ENCODE results near the gene TMEM200C. TPM values are rescaled to one million over a fixed set of nuclear protein-coding genes. Genes with fewer than 3 reads are reported as not detected.

Gene TMEM200C
- total RNA-seq, 2 experiments from 2014 or later: not detected

DNA sequence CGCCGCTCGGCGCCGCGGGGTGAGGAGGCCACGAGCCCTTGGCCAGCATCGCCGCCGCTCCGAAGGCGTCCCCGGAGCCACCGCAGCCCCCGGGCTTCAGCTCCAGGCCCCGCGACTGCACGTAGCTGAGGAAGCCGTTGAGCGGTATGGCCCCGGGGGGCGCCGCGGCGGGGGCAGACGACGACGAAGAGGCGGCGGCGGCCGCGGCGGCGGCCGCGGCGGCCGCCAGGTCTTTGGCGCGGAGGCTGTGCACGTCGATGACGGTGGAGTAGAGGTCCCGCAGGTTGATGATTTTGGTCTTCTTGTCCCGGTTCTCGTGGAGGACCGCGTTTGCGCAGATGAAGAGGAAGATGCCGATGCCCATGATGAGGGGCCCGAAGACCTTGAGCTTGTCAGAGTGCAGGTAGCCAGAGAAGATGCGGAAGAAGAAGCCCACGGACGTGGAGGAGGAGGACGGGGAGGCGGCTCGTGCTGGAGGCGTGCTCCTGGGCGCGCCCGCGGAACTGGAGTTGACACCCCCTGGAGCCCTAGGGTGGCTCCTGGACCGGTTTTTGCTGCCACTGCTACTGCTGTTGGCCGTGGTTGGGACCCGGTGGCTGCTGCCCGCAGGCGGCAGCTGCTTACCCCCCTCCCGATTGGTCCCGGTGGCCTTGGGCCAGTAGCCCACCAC lies 4.0 kb downstream of the TMEM200C start:
- Histone ChIP-seq H3K36me3 (ENCODE audit: insufficient read depth, low read length) (no peaks in the 10 kb centered on the region), H3K4me2 (ENCODE audit: low read length) (no peak overlapping the region), H3K4me3 (ENCODE audit: low read depth, low read length, poor library complexity, severe bottlenecking) (no peak overlapping the region), H3K9me3 (ENCODE audit: low read length) (no peaks in the 10 kb centered on the region), H3K4me1 (ENCODE audit: insufficient read depth, low read length, poor library complexity, severe bottlenecking) (no peaks in the 10 kb centered on the region), H3K79me2 (ENCODE audit: insufficient read depth, low read depth, low read length) (no peaks in the 10 kb centered on the region), H3K27ac (ENCODE audit: low read depth, low read length, poor library complexity, severe bottlenecking) (no peak overlapping the region), H4K20me1 (ENCODE audit: insufficient read depth, low read length) (no peaks in the 10 kb centered on the region), H3K9me2 (ENCODE audit: insufficient read depth, low read length) (no peaks in the 10 kb centered on the region), H2AFZ (ENCODE audit: low read length) (no peak overlapping the region)
- no peak for DNase-seq (ENCODE audit: low spot score)
- no TSS peak for BruUV-seq (replicated peaks)
- CTCF ChIA-PET (ENCODE audit: unreplicated experiment): no interaction called here
- TF ChIP-seq CTCF (conservative IDR thresholded peaks at IDR 0.05; ENCODE audit: low read length) (no peak), EZH2phosphoT487 (IDR thresholded peaks at IDR 0.05; ENCODE audit: borderline replicate concordance, low read depth, low read length) (no peak)
- POLR2A ChIA-PET: no interaction called here
- intact Hi-C loops (cut with micrococcal nuclease; ENCODE audit: unreplicated experiment): no loop called here

GRCh38 chr18:5890331-5891183 lies 4.8 kb downstream of the TMEM200C start:
- POLR2A ChIA-PET: no interaction called here
- intact Hi-C loops (cut with micrococcal nuclease; ENCODE audit: unreplicated experiment): no loop called here
- Histone ChIP-seq H3K9me2 (ENCODE audit: insufficient read depth, low read length) (no peaks in the 10 kb centered on the region), H3K4me1 (ENCODE audit: insufficient read depth, low read length, poor library complexity, severe bottlenecking) (no peaks in the 10 kb centered on the region), H3K36me3 (ENCODE audit: insufficient read depth, low read length) (no peaks in the 10 kb centered on the region), H3K9me3 (ENCODE audit: low read length) (no peaks in the 10 kb centered on the region), H3K27ac (ENCODE audit: low read depth, low read length, poor library complexity, severe bottlenecking) (no peak overlapping the region), H4K20me1 (ENCODE audit: insufficient read depth, low read length) (no peaks in the 10 kb centered on the region), H3K4me3 (ENCODE audit: low read depth, low read length, poor library complexity, severe bottlenecking) (no peak overlapping the region), H3K79me2 (ENCODE audit: insufficient read depth, low read depth, low read length) (no peaks in the 10 kb centered on the region), H3K4me2 (ENCODE audit: low read length) (no peak overlapping the region), H2AFZ (ENCODE audit: low read length) (no peak overlapping the region)
- CTCF ChIA-PET (ENCODE audit: unreplicated experiment): no interaction called here
- TF ChIP-seq EZH2phosphoT487 (IDR thresholded peaks at IDR 0.05; ENCODE audit: borderline replicate concordance, low read depth, low read length) (no peak), CTCF (conservative IDR thresholded peaks at IDR 0.05; ENCODE audit: low read length) (no peak)
- no peak for DNase-seq (ENCODE audit: low spot score)
- BruUV-seq (replicated peaks): no TSS peak

- H3K4me2 ChIP-seq (ENCODE audit: low read length): no peak overlapping the region
- TF ChIP-seq EZH2phosphoT487 (IDR thresholded peaks at IDR 0.05; ENCODE audit: borderline replicate concordance, low read depth, low read length) (no peak), CTCF (conservative IDR thresholded peaks at IDR 0.05; ENCODE audit: low read length) (no peak)
- no peak overlapping the region for H3K27ac ChIP-seq (ENCODE audit: low read depth, low read length, poor library complexity, severe bottlenecking)
- no TSS peak for BruUV-seq (replicated peaks)
- no peaks in the 10 kb centered on the region for H3K36me3 ChIP-seq (ENCODE audit: insufficient read depth, low read length)
- H3K79me2 ChIP-seq (ENCODE audit: insufficient read depth, low read depth, low read length): no peaks in the 10 kb centered on the region
- H3K4me3 ChIP-seq (ENCODE audit: low read depth, low read length, poor library complexity, severe bottlenecking): no peak overlapping the region
- no peak for DNase-seq (ENCODE audit: low spot score)
- no peaks in the 10 kb centered on the region for H3K4me1 ChIP-seq (ENCODE audit: insufficient read depth, low read length, poor library complexity, severe bottlenecking)
- ChIA-PET CTCF (ENCODE audit: unreplicated experiment) (no interaction called here), POLR2A (no interaction called here)
- intact Hi-C loops (cut with micrococcal nuclease; ENCODE audit: unreplicated experiment): no loop called here
- no peak overlapping the region for H2AFZ ChIP-seq (ENCODE audit: low read length)
- no peaks in the 10 kb centered on the region for H3K9me2 ChIP-seq (ENCODE audit: insufficient read depth, low read length)
- H3K9me3 ChIP-seq (ENCODE audit: low read length): no peaks in the 10 kb centered on the region
- no peaks in the 10 kb centered on the region for H4K20me1 ChIP-seq (ENCODE audit: insufficient read depth, low read length)
Observed at GRCh38 chr18:5885361-5885760, 10.0 kb downstream of the TMEM200C start.

All from OCI-LY7 (cell line).